HEK293T (cell line): ENCODE measurements around the gene NFIX.

Source experiments
- ARNT ChIP-seq: fragments of 450-650 bp; IDR thresholded peaks from 2 replicates; pipeline ENCODE4 v1.6.1; 2017; ENCODE audit warnings: mild to moderate bottlenecking
- BHLHE40 ChIP-seq: fragments of 450-650 bp; IDR thresholded peaks from 2 replicates; pipeline ENCODE4 v1.6.1; 2016; ENCODE audit warnings: mild to moderate bottlenecking, moderate library complexity, borderline replicate concordance
- FOXM1 ChIP-seq: fragments of 450-650 bp; IDR thresholded peaks from 2 replicates; pipeline ENCODE4 v1.6.1; 2017; ENCODE audit warnings: mild to moderate bottlenecking, borderline replicate concordance
- HDGF ChIP-seq: fragments of 450-650 bp; IDR thresholded peaks from 2 replicates; pipeline ENCODE4 v1.6.1; 2017; ENCODE audit warnings: antibody characterized with exemption, borderline replicate concordance
- L3MBTL2 ChIP-seq: fragments of 450-650 bp; conservative IDR thresholded peaks from 2 replicates; pipeline ENCODE4 v1.6.1; 2016; ENCODE audit warnings: mild to moderate bottlenecking
- SP1 ChIP-seq: fragments of 450-650 bp; IDR thresholded peaks from 2 replicates; pipeline ENCODE4 v1.6.1; 2017
- TARDBP ChIP-seq: fragments of 450-650 bp; IDR thresholded peaks from 2 replicates; pipeline ENCODE4 v1.6.1; 2016
- TF ChIP-seq, protein P1 (sequence below): fragments of 450-650 bp; IDR thresholded peaks from 2 replicates; pipeline ENCODE4 v1.6.1; 2016

DNA sequence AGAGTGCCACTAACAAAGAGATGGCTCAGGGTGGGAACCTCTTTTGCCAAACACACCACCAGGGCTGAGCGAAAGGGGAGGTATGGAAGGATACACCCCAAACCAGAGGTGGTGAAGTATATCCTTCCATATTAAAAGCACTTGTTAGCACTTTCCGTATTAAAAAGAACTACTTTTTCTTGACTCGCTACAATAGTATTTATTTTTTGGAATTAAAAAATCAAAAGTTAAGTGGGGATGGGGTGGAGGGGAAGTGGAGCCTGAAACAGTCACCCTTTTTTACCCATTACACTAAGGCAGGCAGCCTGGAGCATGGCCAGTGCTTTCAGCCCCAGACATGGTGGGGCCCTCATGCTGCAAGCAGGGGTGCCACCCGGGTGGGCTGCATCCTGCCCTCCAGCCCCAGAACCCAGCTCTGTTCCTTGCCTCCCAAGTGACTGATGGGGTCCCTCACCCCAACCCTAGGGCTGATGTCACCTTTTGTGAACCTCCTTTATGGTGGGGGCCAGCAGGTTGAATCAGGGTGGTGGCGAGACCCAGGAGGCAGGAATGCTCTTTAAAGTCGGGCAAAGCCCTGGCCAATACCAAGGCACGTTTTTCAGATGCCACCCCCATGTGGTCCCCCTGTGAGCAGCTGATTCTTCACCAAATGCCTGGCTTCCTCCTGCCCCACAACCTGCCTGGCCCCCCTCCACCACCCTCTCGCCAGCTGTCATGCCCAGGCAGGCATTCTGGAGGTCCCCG, 76.3 kb downstream of the NFIX start:
- TF ChIP-seq FOXM1 (no peak), BHLHE40 (no peak), SP1 (no peak), L3MBTL2 (no peak), ARNT (no peak), HDGF (no peak), TARDBP (no peak)
- TF ChIP-seq, protein P1, sequence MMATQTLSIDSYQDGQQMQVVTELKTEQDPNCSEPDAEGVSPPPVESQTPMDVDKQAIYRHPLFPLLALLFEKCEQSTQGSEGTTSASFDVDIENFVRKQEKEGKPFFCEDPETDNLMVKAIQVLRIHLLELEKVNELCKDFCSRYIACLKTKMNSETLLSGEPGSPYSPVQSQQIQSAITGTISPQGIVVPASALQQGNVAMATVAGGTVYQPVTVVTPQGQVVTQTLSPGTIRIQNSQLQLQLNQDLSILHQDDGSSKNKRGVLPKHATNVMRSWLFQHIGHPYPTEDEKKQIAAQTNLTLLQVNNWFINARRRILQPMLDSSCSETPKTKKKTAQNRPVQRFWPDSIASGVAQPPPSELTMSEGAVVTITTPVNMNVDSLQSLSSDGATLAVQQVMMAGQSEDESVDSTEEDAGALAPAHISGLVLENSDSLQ = no peak
